NB4 (cell line): ENCODE results near the gene LRBA.

Source experiments
- CTCF ChIP-seq: IDR thresholded peaks from one replicate; pipeline ENCODE4 v1.5.1; 2012; ENCODE audit warnings: low read depth, low read length
- MAX ChIP-seq: IDR thresholded peaks from 2 replicates; pipeline ENCODE4 v1.6.1; 2011; ENCODE audit warnings: low read depth, low read length
- MYC ChIP-seq: IDR thresholded peaks from 2 replicates; pipeline ENCODE4 v1.6.1; 2011; ENCODE audit warnings: low read depth, low read length
- POLR2A ChIP-seq: IDR thresholded peaks from 2 replicates; pipeline ENCODE4 v1.6.1; 2011; ENCODE audit warnings: mild to moderate bottlenecking; ENCODE audit not compliant: insufficient read length; ENCODE audit errors: extremely low read depth

GRCh38 chr4:150567070-150567469, 448.0 kb downstream of the LRBA start:
- TF ChIP-seq CTCF (no peak), POLR2A (no peak), MYC (no peak), MAX (no peak)
